HEK293 (cell line): Measurements from ENCODE around the gene PROSER3.
A peak's percentile ranks its signal among the peaks of the same experiment; 100 is the strongest.

Source experiments
- BCL11B ChIP-seq: fragments of 450-650 bp; formaldehyde crosslinking; IDR thresholded peaks from 2 replicates; pipeline ENCODE4 v1.5.1; 2016; ENCODE audit warnings: low read depth, missing biosample characterization, missing genetic modification characterization
- GLI2 ChIP-seq: fragments of 450-650 bp; formaldehyde crosslinking; IDR thresholded peaks from 2 replicates; pipeline ENCODE4; 2017; ENCODE audit warnings: missing biosample characterization, missing genetic modification characterization, low read depth, borderline replicate concordance
- KLF7 ChIP-seq: fragments of 450-650 bp; formaldehyde crosslinking; IDR thresholded peaks from 2 replicates; pipeline ENCODE4 v1.5.1; 2016; ENCODE audit warnings: missing biosample characterization, missing genetic modification characterization, borderline replicate concordance
- PBX3 ChIP-seq: sonication (generic); formaldehyde crosslinking; IDR thresholded peaks from 2 replicates; pipeline ENCODE4 v1.8.1; 2022; ENCODE audit warnings: mild to moderate bottlenecking, moderate library complexity, missing genetic modification reagents
- PRDM2 ChIP-seq: fragments of 450-650 bp; formaldehyde crosslinking; IDR thresholded peaks from 2 replicates; pipeline ENCODE4 v1.5.1; 2016; ENCODE audit warnings: missing biosample characterization, missing genetic modification characterization, borderline replicate concordance
- PRDM4 ChIP-seq: fragments of 450-650 bp; formaldehyde crosslinking; IDR thresholded peaks from 2 replicates; pipeline ENCODE4 v1.5.1; 2017; ENCODE audit warnings: missing biosample characterization, missing genetic modification characterization
- SCRT1 ChIP-seq: fragments of 450-650 bp; formaldehyde crosslinking; IDR thresholded peaks from 2 replicates; pipeline ENCODE4 v1.5.1; 2016; ENCODE audit warnings: missing biosample characterization, missing genetic modification characterization, borderline replicate concordance
- ZBTB17 ChIP-seq: fragments of 450-650 bp; formaldehyde crosslinking; IDR thresholded peaks from 2 replicates; pipeline ENCODE4 v1.5.1; 2016; ENCODE audit warnings: missing biosample characterization, missing genetic modification characterization
- ZBTB21 ChIP-seq: fragments of 450-650 bp; formaldehyde crosslinking; IDR thresholded peaks from 2 replicates; pipeline ENCODE4 v1.5.1; 2017; ENCODE audit warnings: missing biosample characterization, missing genetic modification characterization
- ZEB2 ChIP-seq: fragments of 450-650 bp; formaldehyde crosslinking; IDR thresholded peaks from 2 replicates; pipeline ENCODE4 v1.5.1; 2016; ENCODE audit warnings: missing biosample characterization, missing genetic modification characterization
- ZFP69B ChIP-seq: fragments of 450-650 bp; formaldehyde crosslinking; IDR thresholded peaks from 2 replicates; pipeline ENCODE4 v1.5.1; 2016; ENCODE audit warnings: missing biosample characterization, missing genetic modification characterization
- ZNF112 ChIP-seq: fragments of 450-650 bp; formaldehyde crosslinking; IDR thresholded peaks from 2 replicates; pipeline ENCODE4 v1.5.0; 2017; ENCODE audit warnings: missing biosample characterization, missing genetic modification characterization
- ZNF19 ChIP-seq: fragments of 450-650 bp; formaldehyde crosslinking; IDR thresholded peaks from 2 replicates; pipeline ENCODE4; 2016; ENCODE audit warnings: missing biosample characterization, missing genetic modification characterization, low read depth
- ZNF248 ChIP-seq: fragments of 450-650 bp; formaldehyde crosslinking; IDR thresholded peaks from 2 replicates; pipeline ENCODE4 v1.5.1; 2017; ENCODE audit warnings: missing biosample characterization, missing genetic modification characterization
- ZNF266 ChIP-seq: fragments of 450-650 bp; formaldehyde crosslinking; IDR thresholded peaks from 2 replicates; pipeline ENCODE4 v1.5.1; 2016; ENCODE audit warnings: missing biosample characterization, missing genetic modification characterization, low read depth
- ZNF350 ChIP-seq: fragments of 450-650 bp; formaldehyde crosslinking; IDR thresholded peaks from 2 replicates; pipeline ENCODE4 v1.5.0; 2017; ENCODE audit warnings: missing biosample characterization, mild to moderate bottlenecking, missing genetic modification characterization
- ZNF404 ChIP-seq: fragments of 450-650 bp; formaldehyde crosslinking; IDR thresholded peaks from 2 replicates; pipeline ENCODE4 v1.5.1; 2017; ENCODE audit warnings: missing biosample characterization, missing genetic modification characterization
- ZNF473 ChIP-seq: fragments of 450-650 bp; formaldehyde crosslinking; IDR thresholded peaks from 2 replicates; pipeline ENCODE4 v1.5.1; 2017; ENCODE audit warnings: missing biosample characterization, missing genetic modification characterization
- ZNF501 ChIP-seq: fragments of 450-650 bp; formaldehyde crosslinking; IDR thresholded peaks from 2 replicates; pipeline ENCODE4 v1.5.1; 2016; ENCODE audit warnings: missing biosample characterization, missing genetic modification characterization
- ZNF510 ChIP-seq: fragments of 450-650 bp; formaldehyde crosslinking; IDR thresholded peaks from 2 replicates; pipeline ENCODE4 v1.5.1; 2018; ENCODE audit warnings: mild to moderate bottlenecking, missing genetic modification characterization, missing biosample characterization; ENCODE audit not compliant: insufficient replicate concordance
- ZNF639 ChIP-seq: fragments of 450-650 bp; formaldehyde crosslinking; IDR thresholded peaks from 2 replicates; pipeline ENCODE4 v1.5.1; 2016; ENCODE audit warnings: missing biosample characterization, missing genetic modification characterization
- ZNF792 ChIP-seq: fragments of 450-650 bp; formaldehyde crosslinking; IDR thresholded peaks from 2 replicates; pipeline ENCODE4 v1.5.1; 2016; ENCODE audit warnings: missing biosample characterization, missing genetic modification characterization
- TF ChIP-seq, protein P1 (sequence below): fragments of 450-650 bp; formaldehyde crosslinking; IDR thresholded peaks from 2 replicates; pipeline ENCODE4 v1.5.1; 2016; ENCODE audit warnings: missing biosample characterization, missing genetic modification characterization
- TF ChIP-seq, protein P2 (sequence below): fragments of 450-650 bp; formaldehyde crosslinking; IDR thresholded peaks from 2 replicates; pipeline ENCODE4 v1.5.1; 2017; ENCODE audit warnings: missing biosample characterization, missing genetic modification characterization
- TF ChIP-seq, protein P3 (sequence below): fragments of 450-650 bp; formaldehyde crosslinking; IDR thresholded peaks from 2 replicates; pipeline ENCODE4 v1.5.1; 2016; ENCODE audit warnings: missing biosample characterization, missing genetic modification characterization

PROSER3 gene

GRCh38 chr19:35757231-35757748, 686 bp upstream of the PROSER3 start (continued):
- TF ChIP-seq, protein P1, sequence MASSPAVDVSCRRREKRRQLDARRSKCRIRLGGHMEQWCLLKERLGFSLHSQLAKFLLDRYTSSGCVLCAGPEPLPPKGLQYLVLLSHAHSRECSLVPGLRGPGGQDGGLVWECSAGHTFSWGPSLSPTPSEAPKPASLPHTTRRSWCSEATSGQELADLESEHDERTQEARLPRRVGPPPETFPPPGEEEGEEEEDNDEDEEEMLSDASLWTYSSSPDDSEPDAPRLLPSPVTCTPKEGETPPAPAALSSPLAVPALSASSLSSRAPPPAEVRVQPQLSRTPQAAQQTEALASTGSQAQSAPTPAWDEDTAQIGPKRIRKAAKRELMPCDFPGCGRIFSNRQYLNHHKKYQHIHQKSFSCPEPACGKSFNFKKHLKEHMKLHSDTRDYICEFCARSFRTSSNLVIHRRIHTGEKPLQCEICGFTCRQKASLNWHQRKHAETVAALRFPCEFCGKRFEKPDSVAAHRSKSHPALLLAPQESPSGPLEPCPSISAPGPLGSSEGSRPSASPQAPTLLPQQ (tag by site-specific recombination): peak; percentile 94
- peak; percentile 42; the same call in 1 of the 2 replicates for TF ChIP-seq ZEB2 (tag by site-specific recombination)
- peak; percentile 48; the same call in 1 of the 2 replicates for TF ChIP-seq KLF7 (tag by site-specific recombination)
- TF ChIP-seq PRDM2 (tag by site-specific recombination): no peak
- peak; percentile 48; the same call in 1 of the 2 replicates for TF ChIP-seq PRDM4
- peak; percentile 47 for TF ChIP-seq ZBTB17 (tag by site-specific recombination)
- no peak for TF ChIP-seq ZNF112
- TF ChIP-seq PBX3 (CRISPR knock-in tag): no peak
- no peak for TF ChIP-seq ZNF19 (tag by site-specific recombination)
- TF ChIP-seq GLI2: no peak
- TF ChIP-seq ZNF404 (tag by site-specific recombination): no peak
- TF ChIP-seq ZNF266: no peak
- peak; percentile 86 for TF ChIP-seq ZFP69B (tag by site-specific recombination)
- peak; percentile 15; the same call in 1 of the 2 replicates for TF ChIP-seq BCL11B (tag by site-specific recombination)
- TF ChIP-seq ZNF248 (tag by site-specific recombination): no peak
- TF ChIP-seq ZNF792: no peak
- TF ChIP-seq ZNF473 (tag by site-specific recombination): no peak
- TF ChIP-seq ZBTB21 (tag by site-specific recombination): peak; percentile 79
- no peak for TF ChIP-seq ZNF350 (tag by site-specific recombination)
- TF ChIP-seq, protein P2, sequence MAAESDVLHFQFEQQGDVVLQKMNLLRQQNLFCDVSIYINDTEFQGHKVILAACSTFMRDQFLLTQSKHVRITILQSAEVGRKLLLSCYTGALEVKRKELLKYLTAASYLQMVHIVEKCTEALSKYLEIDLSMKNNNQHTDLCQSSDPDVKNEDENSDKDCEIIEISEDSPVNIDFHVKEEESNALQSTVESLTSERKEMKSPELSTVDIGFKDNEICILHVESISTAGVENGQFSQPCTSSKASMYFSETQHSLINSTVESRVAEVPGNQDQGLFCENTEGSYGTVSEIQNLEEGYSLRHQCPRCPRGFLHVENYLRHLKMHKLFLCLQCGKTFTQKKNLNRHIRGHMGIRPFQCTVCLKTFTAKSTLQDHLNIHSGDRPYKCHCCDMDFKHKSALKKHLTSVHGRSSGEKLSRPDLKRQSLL (tag by site-specific recombination): 0 out of 2 replicates have a peak, but pooled peaks have one; percentile 30
- TF ChIP-seq ZNF501: peak; percentile 88
- no peak for TF ChIP-seq SCRT1 (tag by site-specific recombination)
- no peak for TF ChIP-seq ZNF639 (tag by site-specific recombination)
- no peak for TF ChIP-seq ZNF510 (tag by site-specific recombination)
- TF ChIP-seq, protein P3, sequence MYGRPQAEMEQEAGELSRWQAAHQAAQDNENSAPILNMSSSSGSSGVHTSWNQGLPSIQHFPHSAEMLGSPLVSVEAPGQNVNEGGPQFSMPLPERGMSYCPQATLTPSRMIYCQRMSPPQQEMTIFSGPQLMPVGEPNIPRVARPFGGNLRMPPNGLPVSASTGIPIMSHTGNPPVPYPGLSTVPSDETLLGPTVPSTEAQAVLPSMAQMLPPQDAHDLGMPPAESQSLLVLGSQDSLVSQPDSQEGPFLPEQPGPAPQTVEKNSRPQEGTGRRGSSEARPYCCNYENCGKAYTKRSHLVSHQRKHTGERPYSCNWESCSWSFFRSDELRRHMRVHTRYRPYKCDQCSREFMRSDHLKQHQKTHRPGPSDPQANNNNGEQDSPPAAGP (tag by site-specific recombination): peak; percentile 80
